GM19467 (cell line): ENCODE results near the gene HS6ST1.
A peak's percentile ranks its signal among the peaks of the same experiment; 100 is the strongest.

Source experiments
- ATAC-seq: cut with Tn5 transposase; IDR thresholded peaks from one replicate; pipeline ENCODE4 v1.9.1; 2021; ENCODE audit warnings: mild to moderate bottlenecking, moderate library complexity; ENCODE audit not compliant: unreplicated experiment

The HS6ST1 gene

DNA sequence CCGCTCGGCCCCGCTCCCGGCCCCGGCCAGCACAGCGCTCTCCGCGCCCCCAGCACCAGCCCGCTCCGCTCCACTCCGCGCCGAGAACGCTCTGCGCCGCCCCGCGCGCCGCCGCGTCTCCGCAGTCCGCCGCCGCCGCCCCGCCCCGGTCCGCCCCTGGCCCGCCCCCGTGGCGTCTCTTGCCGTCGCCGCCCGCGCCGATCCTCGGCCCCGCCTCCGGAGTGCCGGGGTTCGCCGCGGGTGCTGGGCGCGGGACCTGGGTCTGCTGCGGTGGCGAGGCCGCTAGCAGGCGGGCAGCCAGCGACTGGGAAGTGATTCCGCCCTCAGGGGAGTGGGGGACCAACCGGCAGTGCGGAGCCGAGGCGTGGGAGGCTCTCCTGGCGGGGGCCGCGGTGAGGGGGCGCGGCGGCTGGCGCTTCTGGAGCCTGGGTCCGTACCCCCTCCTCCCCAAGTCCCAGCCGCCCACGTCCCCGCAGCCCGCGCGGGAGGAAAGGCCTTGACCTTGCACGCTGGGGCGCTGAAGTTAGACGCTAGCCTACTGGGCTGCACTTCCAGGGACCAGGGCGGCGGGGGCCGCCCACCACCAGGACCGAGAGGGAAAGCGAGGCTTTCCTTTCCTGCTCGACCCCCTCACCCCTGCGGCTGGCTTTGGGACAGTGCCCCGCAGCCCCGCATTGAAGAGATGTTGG, at the start of gene HS6ST1:
Gene HS6ST1 (minus strand): TSS at position 93 of the 689 bp plus-strand sequence. CDS start 305 bp downstream, outside the sequence.
- ATAC-seq = peak; percentile 56

GRCh38 chr2:128367601-128368359, 49.1 kb upstream of the HS6ST1 start:
- ATAC-seq = no peak

DNA sequence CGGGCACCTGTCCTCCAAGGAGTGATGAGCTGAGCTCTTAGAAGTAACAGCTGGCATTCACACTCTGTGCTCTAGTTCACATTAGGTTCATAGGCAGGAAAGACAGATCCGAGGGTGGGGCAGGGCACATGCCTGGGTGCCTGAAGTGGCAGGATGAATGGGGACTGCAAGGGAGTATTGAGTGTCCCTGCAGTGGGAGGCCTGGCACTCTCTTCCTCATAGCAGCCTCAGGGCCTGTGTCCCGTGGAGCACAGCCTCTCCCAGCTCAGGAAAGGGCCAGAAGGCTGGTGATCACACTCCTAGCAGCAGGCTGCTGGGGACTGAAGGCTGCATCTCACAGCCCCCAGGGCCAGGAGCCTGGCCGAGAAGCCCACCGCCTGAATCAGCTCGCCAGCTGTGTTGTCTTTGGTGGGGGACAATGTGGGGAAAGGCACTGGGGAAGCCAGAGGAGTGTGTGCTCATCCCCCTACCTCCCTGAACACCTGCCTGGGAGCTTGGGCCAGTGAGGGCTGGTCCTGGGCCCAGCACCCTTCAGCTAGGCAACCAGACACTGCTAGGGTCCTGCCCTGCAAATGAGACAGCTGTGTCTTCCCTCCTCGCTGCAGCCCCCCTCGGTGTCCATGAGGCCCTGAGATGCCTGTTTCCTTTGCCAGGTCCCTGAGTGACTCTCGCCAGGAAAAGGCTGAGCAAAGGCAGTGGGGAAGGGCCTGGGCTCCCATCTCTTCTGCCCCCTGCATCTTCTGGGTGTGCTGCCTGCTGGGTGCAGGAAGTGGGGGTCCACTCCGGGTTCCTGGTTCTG, 48.2 kb upstream of the HS6ST1 start:
- no peak for ATAC-seq

DNA sequence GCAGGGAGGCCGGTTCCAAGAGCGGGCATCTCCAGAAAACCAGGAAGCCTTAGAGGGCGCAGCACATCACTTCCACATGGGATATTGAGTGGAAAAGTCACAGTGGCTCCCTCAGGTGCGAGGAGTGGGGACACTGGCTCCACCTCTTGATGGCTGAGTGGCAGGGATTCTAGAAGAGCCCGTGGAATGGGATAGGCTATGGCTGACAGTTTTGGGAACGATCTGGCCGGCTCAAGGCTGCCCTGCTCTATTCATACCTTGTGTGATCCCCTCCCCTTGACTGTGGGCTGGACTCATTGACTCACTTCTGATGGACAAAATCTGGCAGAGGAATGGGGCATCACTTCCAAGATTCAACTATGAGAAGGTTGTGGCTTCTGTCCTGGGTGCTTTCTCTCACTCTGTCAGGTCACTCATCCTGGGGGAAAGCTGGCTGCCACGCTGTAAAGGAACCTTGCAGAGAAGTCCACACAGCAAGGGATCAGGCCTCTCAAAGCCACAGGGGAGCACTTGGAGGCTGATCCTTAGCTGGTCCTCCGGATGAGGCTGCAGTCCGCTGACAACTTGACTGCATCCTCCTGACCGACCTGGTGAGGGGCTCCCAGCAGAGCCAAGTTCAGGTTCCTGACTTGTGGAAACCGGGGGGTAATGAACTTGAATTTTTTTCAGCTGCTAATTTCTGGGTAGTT, 46.7 kb upstream of the HS6ST1 start:
- ATAC-seq = no peak

DNA sequence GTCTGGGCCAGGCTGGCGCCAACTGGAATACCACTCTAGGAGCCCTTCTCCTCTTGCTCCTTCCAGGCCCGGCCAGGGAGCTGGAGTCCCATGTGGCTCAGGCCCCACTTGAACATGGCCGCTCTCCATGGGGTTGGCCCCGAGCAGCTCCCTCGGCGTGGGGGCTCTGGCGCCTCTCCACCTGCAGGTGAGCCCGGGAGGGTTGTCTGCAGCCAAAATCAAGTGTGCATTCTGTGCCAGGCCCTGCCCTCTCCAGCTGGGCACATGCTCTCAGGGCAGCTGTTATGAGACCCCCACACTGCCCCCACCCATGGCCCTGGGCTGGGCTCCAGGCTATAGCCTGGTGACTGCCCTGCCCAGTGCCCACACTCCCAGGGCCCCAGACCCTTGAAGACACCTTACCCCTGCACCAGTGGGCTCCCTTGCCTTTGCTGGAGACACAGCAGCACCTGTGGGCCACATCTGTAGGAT, 45.8 kb upstream of the HS6ST1 start:
- no peak for ATAC-seq

DNA sequence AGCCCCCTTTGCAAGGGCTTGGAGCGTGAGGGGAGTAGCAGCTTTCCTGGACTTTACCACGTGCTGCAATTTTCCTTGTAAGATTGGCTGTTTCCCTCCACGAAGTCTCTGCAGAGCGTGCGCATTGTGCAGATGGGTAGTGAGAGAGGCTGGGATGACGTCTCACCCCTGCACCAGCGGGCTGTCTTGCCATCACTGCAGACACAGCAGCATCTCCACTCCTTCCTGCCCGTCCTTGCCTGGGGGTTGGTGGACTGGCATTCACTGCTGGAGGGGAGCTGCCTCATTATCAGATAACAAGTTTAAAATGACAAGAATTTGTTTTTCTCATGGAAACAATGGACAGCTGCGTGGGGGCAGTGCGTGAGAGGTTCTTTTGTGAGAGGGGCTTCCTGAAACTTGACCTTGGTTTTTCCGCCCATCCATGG, 45.3 kb upstream of the HS6ST1 start:
- ATAC-seq = no peak

- no peak for ATAC-seq
Observed at GRCh38 chr2:128362889-128363228, 44.2 kb upstream of the HS6ST1 start.

DNA sequence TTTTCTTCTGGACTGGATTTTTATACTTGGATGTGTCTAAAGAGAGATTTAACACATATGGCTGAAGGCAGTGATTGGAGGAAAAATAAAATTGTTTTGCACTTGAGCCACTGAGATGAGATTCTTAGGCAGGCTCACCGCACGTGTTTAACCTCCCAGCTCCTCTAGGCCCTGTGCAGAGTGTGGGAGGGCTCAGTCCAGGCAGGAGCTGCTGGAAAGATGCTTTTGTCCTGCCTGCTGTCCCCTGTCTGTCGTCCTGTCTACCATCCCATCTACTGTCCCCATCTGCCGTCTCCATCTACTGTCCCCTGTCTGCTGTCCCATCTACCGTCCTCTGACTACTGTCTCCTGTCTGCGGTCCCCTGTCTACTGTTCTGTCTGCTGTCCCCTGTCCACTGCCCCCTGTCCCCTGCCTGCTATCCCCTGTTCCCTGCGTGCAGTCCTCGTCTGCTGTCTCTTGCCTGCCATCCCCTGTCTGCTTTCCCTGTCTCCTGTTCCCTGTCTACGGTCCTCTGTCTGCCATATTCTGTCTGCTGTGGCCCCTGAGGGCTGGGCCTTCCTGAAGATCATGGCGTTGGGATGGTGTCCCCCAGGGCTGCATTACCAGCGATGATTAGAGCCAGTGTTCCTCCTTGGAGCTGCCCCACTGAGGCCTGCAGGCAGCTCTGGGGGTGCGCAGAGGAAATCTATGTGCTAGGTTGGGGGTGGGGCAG, 43.7 kb upstream of the HS6ST1 start:
- ATAC-seq = no peak

- no peak for ATAC-seq
Observed at GRCh38 chr2:128361376-128362131, 42.9 kb upstream of the HS6ST1 start.

- no peak for ATAC-seq
Observed at GRCh38 chr2:128360711-128361110, 42.0 kb upstream of the HS6ST1 start.

DNA sequence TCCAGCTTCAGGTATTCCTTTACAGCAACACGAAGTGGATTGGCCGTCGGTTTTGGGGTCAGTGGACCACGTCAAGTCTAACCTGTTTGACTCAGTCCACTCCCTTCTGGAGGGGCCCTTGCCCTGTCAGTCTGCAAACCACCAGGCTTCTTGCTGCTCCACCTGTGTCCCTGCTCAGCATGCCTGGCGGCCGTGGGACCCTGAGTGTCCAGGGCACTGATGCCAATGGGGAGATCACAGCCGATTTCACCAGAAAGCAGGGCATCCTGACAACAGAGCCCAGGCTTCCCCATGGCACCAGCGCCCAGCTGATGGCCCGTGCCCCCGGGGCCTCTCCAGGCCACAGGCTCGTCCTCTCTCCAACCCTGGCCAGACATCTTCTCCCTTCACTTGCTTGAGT, 41.2 kb upstream of the HS6ST1 start:
- ATAC-seq = no peak

DNA sequence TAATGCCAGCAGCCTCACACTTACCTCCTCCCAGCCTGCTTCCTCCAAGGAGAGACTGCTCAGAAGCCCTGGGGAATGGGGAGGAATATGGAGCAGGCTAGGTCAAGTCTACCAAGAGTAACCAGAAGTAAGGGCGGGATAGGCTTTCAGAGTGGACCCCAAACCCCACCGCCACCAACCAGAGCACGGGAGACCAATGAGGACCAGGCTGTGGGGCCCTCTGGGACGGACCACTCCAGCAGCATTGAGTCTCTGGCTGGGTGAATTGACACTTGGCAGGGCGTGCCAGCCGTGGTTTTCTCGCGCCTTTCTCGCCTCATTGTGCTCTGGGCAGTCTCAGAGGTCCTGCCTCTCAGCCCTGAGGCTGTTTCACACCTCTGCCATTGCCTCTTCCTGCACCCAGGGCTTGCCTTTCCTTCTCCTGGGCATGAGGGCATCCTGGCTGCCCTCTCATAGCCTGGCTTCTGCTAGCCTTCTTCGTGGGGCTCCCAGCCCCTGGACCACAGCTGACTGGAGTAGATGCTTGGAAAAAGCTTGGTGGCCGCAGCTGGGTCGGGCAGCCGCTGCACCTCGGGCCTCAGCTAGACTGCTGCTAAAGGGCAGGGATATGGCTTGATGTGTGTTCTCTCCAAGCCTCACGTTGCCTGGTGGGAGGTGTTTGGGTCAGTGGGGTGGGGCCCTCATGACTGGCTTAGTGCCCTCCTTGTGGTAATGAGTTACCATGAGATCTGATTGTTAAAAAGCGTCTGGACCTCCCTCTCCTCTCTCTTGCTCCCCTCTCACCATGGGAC, 40.5 kb upstream of the HS6ST1 start:
- no peak for ATAC-seq

GRCh38 chr2:128357506-128358370, 39.1 kb upstream of the HS6ST1 start:
- no peak for ATAC-seq

- ATAC-seq = no peak
Observed at GRCh38 chr2:128356127-128356526, 37.5 kb upstream of the HS6ST1 start.

DNA sequence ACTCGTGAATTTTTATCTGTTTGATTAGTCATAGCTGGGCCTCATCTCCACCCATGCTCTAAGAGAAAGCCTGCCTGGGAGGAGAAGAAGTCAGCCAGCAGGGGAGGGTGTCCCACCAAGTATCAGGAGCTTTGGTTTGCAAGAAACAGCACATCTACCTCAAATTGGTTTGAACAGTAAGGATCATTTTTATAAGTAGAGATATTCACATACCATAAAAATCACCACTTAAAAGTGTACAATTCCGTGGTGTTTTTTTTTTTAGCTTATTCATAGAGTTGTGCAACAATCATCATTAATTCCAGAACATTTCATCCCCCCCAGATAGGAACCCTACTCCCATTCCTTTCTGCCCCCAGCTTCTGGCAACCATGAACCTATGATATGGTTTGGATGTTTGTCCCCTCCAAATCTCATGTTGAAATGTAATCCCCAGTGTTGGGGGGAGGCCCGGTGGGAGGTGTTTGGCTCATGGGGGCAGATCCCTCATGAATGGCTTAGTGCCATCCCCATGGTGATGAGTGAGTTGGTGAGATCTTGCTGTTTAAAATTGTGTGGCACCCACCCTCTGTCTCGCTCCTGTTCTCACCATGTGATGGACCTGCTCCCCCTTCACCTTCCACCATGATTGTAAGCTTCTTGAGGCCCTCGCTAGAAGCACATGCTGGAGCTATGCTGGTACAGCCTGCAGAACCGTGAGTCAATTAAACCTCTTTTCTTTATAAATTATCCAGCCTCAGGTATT, 36.2 kb upstream of the HS6ST1 start:
- no peak for ATAC-seq

- ATAC-seq = no peak
Observed at GRCh38 chr2:128354161-128354560, 35.5 kb upstream of the HS6ST1 start.

DNA sequence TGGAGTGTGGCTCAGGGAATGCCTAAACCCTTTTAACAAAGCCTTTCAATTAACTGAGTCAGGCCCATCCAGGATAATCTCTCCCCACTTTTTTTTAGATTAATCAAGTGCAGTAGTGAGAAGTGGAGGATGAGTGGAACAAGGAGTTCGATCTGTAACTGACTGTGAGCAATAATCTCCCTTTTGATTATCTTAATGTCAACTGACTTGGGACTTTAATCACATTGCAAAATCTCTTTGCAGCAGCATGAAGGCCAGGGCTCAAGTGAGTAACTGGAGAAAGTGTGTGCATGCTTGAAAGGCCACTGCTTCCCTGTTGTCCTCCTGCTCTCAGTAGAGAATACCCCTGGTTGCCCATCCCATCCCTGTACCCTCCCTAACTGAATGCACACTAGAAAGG, 32.1 kb upstream of the HS6ST1 start:
- ATAC-seq = no peak
